ENCODE results near the gene CNNM4. TPM values are rescaled to one million over a fixed set of nuclear protein-coding genes. Genes with fewer than 3 reads are reported as not detected.

Gene CNNM4
- total RNA-seq, 1 donor from 2014 or later, result 14.4 TPM

- Mint-ChIP-seq H3K27me3 (ENCODE audit: low read depth) (no peaks in the 10 kb centered on the region), H3K36me3 (ENCODE audit: low read depth) (no peaks in the 10 kb centered on the region), H3K4me1 (no peaks in the 10 kb centered on the region), H3K4me3 (no peak overlapping the region), H3K9me3 (no peaks in the 10 kb centered on the region), H3K27ac (ENCODE audit: unreplicated experiment) (no peak overlapping the region)
- DNase-seq (ENCODE audit: low read depth, low spot score), result no peak
- no peak for TF ChIP-seq CTCF (conservative IDR thresholded peaks at IDR 0.05)
Measured at GRCh38 chr2:96771796-96772618, 11.3 kb downstream of the CNNM4 start.

GRCh38 chr2:96772903-96773671 is 12.4 kb downstream of the CNNM4 start:
- Mint-ChIP-seq H3K9me3 (no peaks in the 10 kb centered on the region), H3K4me1 (no peaks in the 10 kb centered on the region), H3K27ac (ENCODE audit: unreplicated experiment) (no peak overlapping the region), H3K36me3 (ENCODE audit: low read depth) (no peaks in the 10 kb centered on the region), H3K27me3 (ENCODE audit: low read depth) (no peaks in the 10 kb centered on the region), H3K4me3 (no peak overlapping the region)
- DNase-seq (ENCODE audit: low read depth, low spot score), result no peak
- TF ChIP-seq CTCF (conservative IDR thresholded peaks at IDR 0.05), result no peak

- Mint-ChIP-seq H3K27ac (ENCODE audit: unreplicated experiment) (no peak overlapping the region), H3K27me3 (ENCODE audit: low read depth) (no peaks in the 10 kb centered on the region), H3K36me3 (ENCODE audit: low read depth) (no peaks in the 10 kb centered on the region), H3K4me3 (no peak overlapping the region), H3K4me1 (no peaks in the 10 kb centered on the region), H3K9me3 (no peaks in the 10 kb centered on the region)
- no peak for TF ChIP-seq CTCF (conservative IDR thresholded peaks at IDR 0.05)
- DNase-seq (ENCODE audit: low read depth, low spot score), result no peak
Measured at GRCh38 chr2:96773922-96774321, 13.2 kb downstream of the CNNM4 start.

- Mint-ChIP-seq H3K27ac (ENCODE audit: unreplicated experiment) (no peak overlapping the region), H3K36me3 (ENCODE audit: low read depth) (no peaks in the 10 kb centered on the region), H3K27me3 (ENCODE audit: low read depth) (no peaks in the 10 kb centered on the region), H3K4me3 (no peak overlapping the region), H3K4me1 (no peaks in the 10 kb centered on the region), H3K9me3 (no peaks in the 10 kb centered on the region)
- TF ChIP-seq CTCF (conservative IDR thresholded peaks at IDR 0.05), result no peak
- no peak for DNase-seq (ENCODE audit: low read depth, low spot score)
Measured at GRCh38 chr2:96775160-96775559, 14.5 kb downstream of the CNNM4 start.

- H3K36me3 Mint-ChIP-seq (ENCODE audit: low read depth), result no peaks in the 10 kb centered on the region
- no peak overlapping the region for H3K27ac Mint-ChIP-seq (ENCODE audit: unreplicated experiment)
- no peak overlapping the region for H3K4me3 Mint-ChIP-seq
- no peaks in the 10 kb centered on the region for H3K27me3 Mint-ChIP-seq (ENCODE audit: low read depth)
- DNase-seq (ENCODE audit: low read depth, low spot score), result no peak
- H3K9me3 Mint-ChIP-seq, result no peaks in the 10 kb centered on the region
- peaks cover 7% of the 10 kb centered on the region for H3K4me1 Mint-ChIP-seq
- no peak for TF ChIP-seq CTCF (conservative IDR thresholded peaks at IDR 0.05)
Measured at GRCh38 chr2:96783388-96783787, 22.7 kb downstream of the CNNM4 start.

Data from neural crest cell (in vitro differentiated cells).